ENCODE results near the gene COL27A1.
A peak's percentile ranks its signal among the peaks of the same experiment; 100 is the strongest.
"Not testable (repeated sequence)": the region's sequence is repeated elsewhere in the genome, so short reads cannot be mapped to it uniquely, and the experiment has no call there.

COL27A1 gene

GRCh38 chr9:114321759-114322158 is 166.4 kb downstream of the COL27A1 start:
- Histone ChIP-seq H3K4ac (ENCODE audit: low read depth, low read length) (no peak overlapping the region), H4K8ac (ENCODE audit: low read depth, low read length) (no peak overlapping the region), H2BK12ac (ENCODE audit: low read length) (no peak overlapping the region), H3K23ac (ENCODE audit: low read length) (no peak overlapping the region), H3K79me2 (ENCODE audit: control insufficient read depth, insufficient read depth, low read length, poor library complexity) (no peaks in the 10 kb centered on the region), H3K9ac (ENCODE audit: low read length) (no peak overlapping the region), H3K18ac (ENCODE audit: low read length) (no peak overlapping the region), H2AK5ac (ENCODE audit: low read length) (no peak overlapping the region), H2BK120ac (ENCODE audit: insufficient read depth, low read length, poor library complexity) (no peak overlapping the region), H4K12ac (ENCODE audit: low read depth, low read length) (no peak overlapping the region), H3K4me1 (ENCODE audit: control insufficient read depth in 1 of 2, insufficient read depth in 2 of 2, low read length in 2 of 2) (peaks cover 1 to 2% of the 10 kb centered on the region in 2 experiments), H3K14ac (ENCODE audit: low read length) (no peak overlapping the region), H2BK5ac (ENCODE audit: low read depth, low read length, poor library complexity) (no peak overlapping the region), H3K4me2 (ENCODE audit: low read length) (no peak overlapping the region), H3K27ac (ENCODE audit: low read depth, low read length) (no peak overlapping the region), H3K4me3 (ENCODE audit: low read depth, low read length) (no peak overlapping the region), H3K9me3 (ENCODE audit: insufficient read depth, low read depth, low read length) (no peaks in the 10 kb centered on the region), H3K79me1 (ENCODE audit: low read length) (no peaks in the 10 kb centered on the region), H4K91ac (ENCODE audit: low read depth, low read length) (no peak overlapping the region), H3K27me3 (ENCODE audit: insufficient read depth, low read length) (no peaks in the 10 kb centered on the region), H3K36me3 (ENCODE audit: control insufficient read depth in 1 of 2, insufficient read depth in 2 of 2, low read length in 2 of 2) (no peaks in the 10 kb centered on the region), H2AFZ (ENCODE audit: insufficient read depth, low read length, poor library complexity) (no peak overlapping the region)
- no CpG with 5 or more reads among the region's 8 CpGs for WGBS (ENCODE audit: extremely low coverage, insufficient coverage, insufficient read length)
- peak; percentile 63 to 70 for DNase-seq

GRCh38 chr9:114322160-114322818 is 167.0 kb downstream of the COL27A1 start:
- not testable (repeated sequence) for DNase-seq; H3K18ac ChIP-seq (ENCODE audit: low read length); H2AK5ac ChIP-seq (ENCODE audit: low read length); H3K14ac ChIP-seq (ENCODE audit: low read length); H3K79me1 ChIP-seq (ENCODE audit: low read length); H2BK120ac ChIP-seq (ENCODE audit: insufficient read depth, low read length, poor library complexity); H4K91ac ChIP-seq (ENCODE audit: low read depth, low read length); H3K4me1 ChIP-seq (ENCODE audit: control insufficient read depth in 1 of 2, insufficient read depth in 2 of 2, low read length in 2 of 2); H3K4ac ChIP-seq (ENCODE audit: low read depth, low read length); H3K36me3 ChIP-seq (ENCODE audit: control insufficient read depth in 1 of 2, insufficient read depth in 2 of 2, low read length in 2 of 2); H2BK5ac ChIP-seq (ENCODE audit: low read depth, low read length, poor library complexity); H3K27ac ChIP-seq (ENCODE audit: low read depth, low read length); H3K9ac ChIP-seq (ENCODE audit: low read length); H3K79me2 ChIP-seq (ENCODE audit: control insufficient read depth, insufficient read depth, low read length, poor library complexity); H3K4me3 ChIP-seq (ENCODE audit: low read depth, low read length); H3K23ac ChIP-seq (ENCODE audit: low read length); H4K8ac ChIP-seq (ENCODE audit: low read depth, low read length); H2BK12ac ChIP-seq (ENCODE audit: low read length); H3K4me2 ChIP-seq (ENCODE audit: low read length); H3K27me3 ChIP-seq (ENCODE audit: insufficient read depth, low read length); H3K9me3 ChIP-seq (ENCODE audit: insufficient read depth, low read depth, low read length); H2AFZ ChIP-seq (ENCODE audit: insufficient read depth, low read length, poor library complexity); H4K12ac ChIP-seq (ENCODE audit: low read depth, low read length)
- WGBS (ENCODE audit: extremely low coverage, insufficient coverage, insufficient read length): no CpG with 5 or more reads among the region's 12 CpGs

- not testable (repeated sequence) for DNase-seq; H2AK5ac ChIP-seq (ENCODE audit: low read length); H3K27me3 ChIP-seq (ENCODE audit: insufficient read depth, low read length); H2BK5ac ChIP-seq (ENCODE audit: low read depth, low read length, poor library complexity); H3K4ac ChIP-seq (ENCODE audit: low read depth, low read length); H2BK12ac ChIP-seq (ENCODE audit: low read length); H3K27ac ChIP-seq (ENCODE audit: low read depth, low read length); H4K8ac ChIP-seq (ENCODE audit: low read depth, low read length); H4K12ac ChIP-seq (ENCODE audit: low read depth, low read length); H3K23ac ChIP-seq (ENCODE audit: low read length); H3K9me3 ChIP-seq (ENCODE audit: insufficient read depth, low read depth, low read length); H3K9ac ChIP-seq (ENCODE audit: low read length); H3K14ac ChIP-seq (ENCODE audit: low read length); H3K36me3 ChIP-seq (ENCODE audit: control insufficient read depth in 1 of 2, insufficient read depth in 2 of 2, low read length in 2 of 2); H2AFZ ChIP-seq (ENCODE audit: insufficient read depth, low read length, poor library complexity); H3K4me1 ChIP-seq (ENCODE audit: control insufficient read depth in 1 of 2, insufficient read depth in 2 of 2, low read length in 2 of 2); H3K4me3 ChIP-seq (ENCODE audit: low read depth, low read length); H3K18ac ChIP-seq (ENCODE audit: low read length); H3K79me1 ChIP-seq (ENCODE audit: low read length); H3K4me2 ChIP-seq (ENCODE audit: low read length); H4K91ac ChIP-seq (ENCODE audit: low read depth, low read length); H3K79me2 ChIP-seq (ENCODE audit: control insufficient read depth, insufficient read depth, low read length, poor library complexity)
- peak within 1 kb of the TSS; percentile 49 for H2BK120ac ChIP-seq (ENCODE audit: insufficient read depth, low read length, poor library complexity)
- no CpG with 5 or more reads among the region's 15 CpGs for WGBS (ENCODE audit: extremely low coverage, insufficient coverage, insufficient read length)
These were observed 167.6 kb downstream of the COL27A1 start, which contains the start of gene ORM1 for GRCh38 chr9:114322831-114323531. Gene ORM1 (plus strand): TSS chr9:114323098. CDS start chr9:114323134, 36 bp downstream.

- H4K8ac ChIP-seq (ENCODE audit: low read depth, low read length); H3K27ac ChIP-seq (ENCODE audit: low read depth, low read length); H3K9ac ChIP-seq (ENCODE audit: low read length); H3K4me1 ChIP-seq (ENCODE audit: control insufficient read depth in 1 of 2, insufficient read depth in 2 of 2, low read length in 2 of 2); H4K91ac ChIP-seq (ENCODE audit: low read depth, low read length); H2AFZ ChIP-seq (ENCODE audit: insufficient read depth, low read length, poor library complexity); H3K79me2 ChIP-seq (ENCODE audit: control insufficient read depth, insufficient read depth, low read length, poor library complexity); H2BK12ac ChIP-seq (ENCODE audit: low read length); H3K36me3 ChIP-seq (ENCODE audit: control insufficient read depth in 1 of 2, insufficient read depth in 2 of 2, low read length in 2 of 2); H3K18ac ChIP-seq (ENCODE audit: low read length); H4K12ac ChIP-seq (ENCODE audit: low read depth, low read length); DNase-seq; H3K4me2 ChIP-seq (ENCODE audit: low read length); H3K27me3 ChIP-seq (ENCODE audit: insufficient read depth, low read length); H3K9me3 ChIP-seq (ENCODE audit: insufficient read depth, low read depth, low read length); H3K23ac ChIP-seq (ENCODE audit: low read length); H2BK5ac ChIP-seq (ENCODE audit: low read depth, low read length, poor library complexity); H3K4me3 ChIP-seq (ENCODE audit: low read depth, low read length); H3K79me1 ChIP-seq (ENCODE audit: low read length); H3K14ac ChIP-seq (ENCODE audit: low read length); H3K4ac ChIP-seq (ENCODE audit: low read depth, low read length); H2AK5ac ChIP-seq (ENCODE audit: low read length): not testable (repeated sequence)
- H2BK120ac ChIP-seq (ENCODE audit: insufficient read depth, low read length, poor library complexity): peak overlapping the region; percentile 49
- no CpG with 5 or more reads among the region's 6 CpGs for WGBS (ENCODE audit: extremely low coverage, insufficient coverage, insufficient read length)
These were observed 168.5 kb downstream of the COL27A1 start for GRCh38 chr9:114323849-114324248.

All from trophoblast cell (in vitro differentiated cells and primary cell).